NCI-H460 (cell line): Measurements from ENCODE around the gene AGBL3. TPM values are rescaled to one million over a fixed set of nuclear protein-coding genes. Genes with fewer than 3 reads are reported as not detected.

Experiments used
- DNase-seq: peaks from one replicate; pipeline ENCODE4 v3.0.0-alpha.2; 2016; ENCODE audit warnings: low read depth; ENCODE audit errors: extremely low read depth
- polyA plus RNA-seq: library from polyadenylated mRNA; depleted of rRNA; stranded (reverse); fragments of >200 nt; gene quantifications from 2 replicates; pipeline ENCODE4 v1.2.3, GENCODE V29; 2014; cell fraction: nucleus; rRNA removed
- total RNA-seq: library from RNA; depleted of rRNA; stranded (reverse); fragments of >200 nt; shearing (Covaris generic); gene quantifications from 2 replicates; pipeline ENCODE4 v1.2.3, GENCODE V29; 2014; rRNA removed

AGBL3 gene
- total RNA-seq = 1.2 and 2.6 TPM in 2 replicates
- 0.08 and 3.3 TPM in 2 replicates for polyA plus RNA-seq

DNA sequence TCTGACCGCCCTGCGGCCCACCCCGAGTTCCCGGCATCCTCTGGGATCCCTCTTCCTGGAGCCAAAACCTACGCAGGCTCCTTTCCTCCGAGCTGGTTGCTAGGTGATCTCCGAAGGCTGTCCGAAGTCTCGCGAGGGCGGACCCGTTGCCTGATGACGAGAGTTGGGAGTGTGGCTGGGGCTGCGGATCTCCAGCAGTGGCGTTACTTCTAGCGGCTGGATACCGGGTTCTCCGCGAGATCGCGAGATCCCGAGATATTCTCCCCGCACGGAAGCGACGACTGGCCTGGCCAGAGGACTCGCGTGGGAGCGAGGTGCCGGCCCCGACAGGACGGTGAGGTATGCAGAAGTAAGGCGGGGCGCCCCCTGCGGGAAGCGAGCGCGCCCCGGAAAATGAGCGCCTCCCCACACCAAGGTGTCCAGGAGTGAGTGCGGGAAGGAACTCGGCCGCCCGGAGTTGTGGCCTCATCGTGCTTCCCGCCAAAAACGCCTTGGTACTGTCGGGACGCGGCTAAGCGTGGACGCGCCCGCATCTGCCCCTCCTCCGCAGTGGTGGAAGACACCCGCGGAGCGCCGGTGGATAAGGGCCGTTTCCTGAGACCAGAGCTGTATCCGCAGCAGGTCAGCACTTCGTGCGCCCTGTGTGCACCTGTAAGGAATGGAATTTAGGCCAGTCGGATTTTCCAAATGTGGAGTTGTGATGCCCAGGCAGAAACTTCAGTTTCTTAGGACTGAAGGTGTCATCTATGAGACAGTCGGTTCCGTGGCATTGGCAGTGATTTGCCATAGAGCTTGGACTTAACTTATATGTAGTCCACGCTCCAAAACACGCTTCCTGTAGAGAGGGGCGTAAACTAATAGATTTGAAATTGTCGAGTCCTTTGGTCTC, at the start of gene AGBL3:
Gene AGBL3, plus strand, starts transcription at position 146 of the 889 bp plus-strand sequence. CDS start 1,426 bp downstream, outside the sequence.
- peak; percentile 95 for DNase-seq

DNA sequence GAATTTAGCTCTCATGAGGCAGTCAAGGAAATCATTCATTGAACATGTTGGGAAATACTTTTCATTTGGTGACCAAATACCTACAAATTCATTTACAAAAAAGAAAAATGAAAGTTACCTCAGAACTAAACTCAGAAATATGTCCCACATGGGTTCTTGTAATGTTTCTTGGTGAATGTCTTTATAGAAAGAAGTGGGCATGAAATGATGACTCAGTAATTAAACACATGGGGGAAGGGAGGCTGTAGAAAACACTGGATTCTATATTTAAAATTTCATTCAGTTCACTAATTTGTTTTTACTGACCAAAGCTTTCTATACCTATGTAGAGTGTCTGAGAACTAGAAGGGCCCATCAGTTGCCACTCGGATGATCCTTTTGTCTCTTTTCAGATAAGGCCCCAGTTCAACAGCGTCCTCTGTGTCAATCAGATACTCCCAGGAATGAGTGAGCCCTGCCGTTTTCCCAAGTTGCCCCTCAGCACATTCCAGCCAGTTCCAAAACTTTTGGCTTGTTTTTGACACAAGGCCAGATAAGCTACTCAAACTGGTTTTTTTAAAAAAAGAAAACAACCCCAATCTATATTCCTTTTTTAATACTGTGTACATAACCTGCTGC, 49.3 kb upstream of the AGBL3 start:
- no peak for DNase-seq

DNA sequence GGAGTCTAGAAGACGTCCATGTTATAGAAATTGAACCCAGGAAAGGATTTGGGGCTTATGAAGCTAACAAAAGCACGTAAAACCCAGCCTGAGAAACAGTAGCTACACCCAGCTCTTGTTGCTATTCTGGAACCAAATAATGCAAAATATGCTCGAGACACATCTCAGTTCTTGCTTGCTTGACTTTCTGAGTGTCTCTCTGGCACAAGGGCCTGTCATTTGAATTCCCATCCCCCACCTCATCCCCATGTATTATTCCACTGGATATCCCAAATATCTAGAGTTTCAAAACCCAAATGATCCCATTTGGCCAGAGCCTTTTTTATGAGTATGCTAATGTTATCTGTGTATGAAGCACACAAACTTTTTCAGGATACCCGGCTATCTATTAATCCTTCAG, 48.2 kb upstream of the AGBL3 start:
- DNase-seq = no peak

DNA sequence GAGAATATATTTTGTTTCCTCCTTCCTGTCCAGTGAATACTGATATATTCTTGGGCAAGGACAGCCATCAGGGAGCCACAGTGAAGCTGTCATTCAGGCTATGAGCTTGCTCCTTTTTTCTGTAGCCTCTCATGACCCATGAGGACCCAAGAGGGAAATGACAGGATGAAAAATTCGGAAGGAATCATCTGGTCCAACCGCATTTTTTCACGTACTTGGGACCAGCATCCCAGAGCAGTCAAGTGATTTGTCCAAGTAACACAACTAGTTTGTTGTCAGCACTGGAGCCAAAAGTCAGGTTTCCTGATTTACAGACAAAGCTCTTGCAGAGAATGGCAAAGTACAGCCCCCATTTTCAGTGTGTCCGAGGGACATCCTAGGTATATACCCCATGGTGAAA, 47.2 kb upstream of the AGBL3 start:
- DNase-seq = no peak

DNA sequence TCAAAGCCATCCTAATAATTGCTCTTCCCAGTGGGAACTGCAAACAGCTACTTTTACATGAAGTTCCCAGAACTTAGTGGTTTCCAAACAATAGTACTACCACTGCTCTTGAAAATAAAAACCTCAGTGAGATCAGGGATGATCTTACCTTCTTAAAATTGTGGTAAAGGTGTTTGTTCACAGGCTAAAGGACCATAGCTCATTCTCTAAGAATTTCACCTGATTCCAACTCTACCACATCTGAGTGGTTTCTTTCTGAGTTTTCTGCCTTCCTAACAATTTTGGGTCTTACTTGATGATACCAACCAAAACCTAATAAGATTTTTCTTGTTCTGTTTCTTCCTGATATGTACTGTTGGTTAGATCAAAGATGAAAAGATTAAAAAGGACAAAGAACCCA, 45.6 kb upstream of the AGBL3 start:
- no peak for DNase-seq

DNA sequence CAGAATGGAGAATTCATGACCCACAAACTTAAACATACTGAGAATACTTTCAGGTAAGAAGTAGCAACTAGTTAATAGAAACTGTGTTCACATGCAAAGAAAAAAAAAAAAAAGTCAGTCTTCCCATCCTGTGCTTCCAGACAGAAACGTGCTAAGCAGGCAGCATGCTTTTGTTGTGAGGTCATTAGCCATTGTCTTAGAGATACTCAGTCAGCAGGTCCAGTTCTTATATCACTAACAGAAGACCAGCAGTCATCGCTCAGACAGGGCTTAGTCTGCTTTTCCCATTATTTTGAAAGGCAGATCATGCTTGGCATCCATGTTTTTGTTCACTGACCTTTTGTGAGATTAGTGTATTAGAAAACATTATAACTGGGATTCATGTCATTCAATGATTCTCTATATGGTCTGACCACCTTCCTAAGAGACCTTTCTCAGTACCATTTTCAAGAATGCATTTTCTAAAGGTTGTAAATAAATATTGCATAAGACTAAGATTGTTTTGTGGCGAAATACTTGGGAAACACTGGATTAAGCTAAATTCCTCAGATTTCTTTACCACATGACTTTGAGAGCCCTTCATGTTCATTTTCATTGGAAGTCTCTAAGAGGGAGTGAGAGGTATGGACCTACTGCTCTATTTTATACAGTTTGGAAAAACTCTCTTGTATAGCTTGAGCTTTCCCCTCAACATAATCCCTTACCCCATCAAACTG, 45.0 kb upstream of the AGBL3 start:
- DNase-seq = no peak

DNA sequence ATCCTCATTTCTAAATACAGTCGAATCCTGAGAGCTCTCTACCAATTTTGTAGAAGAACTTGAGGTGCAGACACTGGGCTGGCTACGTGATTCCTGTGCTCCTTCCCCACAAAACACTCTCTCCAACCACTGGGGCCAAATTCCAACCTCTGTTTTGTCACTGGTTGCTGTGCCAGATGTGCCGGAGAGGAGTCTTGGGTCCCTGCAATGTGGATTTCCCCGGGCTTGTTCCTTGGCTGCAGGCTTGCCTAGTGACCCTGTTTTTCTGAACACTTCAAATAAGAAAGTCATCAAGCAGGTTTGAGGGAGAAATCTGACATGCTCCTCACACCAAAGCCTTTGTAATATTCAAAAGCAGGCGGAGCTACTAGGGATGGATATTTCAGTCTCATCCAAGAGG, 44.4 kb upstream of the AGBL3 start:
- no peak for DNase-seq

DNA sequence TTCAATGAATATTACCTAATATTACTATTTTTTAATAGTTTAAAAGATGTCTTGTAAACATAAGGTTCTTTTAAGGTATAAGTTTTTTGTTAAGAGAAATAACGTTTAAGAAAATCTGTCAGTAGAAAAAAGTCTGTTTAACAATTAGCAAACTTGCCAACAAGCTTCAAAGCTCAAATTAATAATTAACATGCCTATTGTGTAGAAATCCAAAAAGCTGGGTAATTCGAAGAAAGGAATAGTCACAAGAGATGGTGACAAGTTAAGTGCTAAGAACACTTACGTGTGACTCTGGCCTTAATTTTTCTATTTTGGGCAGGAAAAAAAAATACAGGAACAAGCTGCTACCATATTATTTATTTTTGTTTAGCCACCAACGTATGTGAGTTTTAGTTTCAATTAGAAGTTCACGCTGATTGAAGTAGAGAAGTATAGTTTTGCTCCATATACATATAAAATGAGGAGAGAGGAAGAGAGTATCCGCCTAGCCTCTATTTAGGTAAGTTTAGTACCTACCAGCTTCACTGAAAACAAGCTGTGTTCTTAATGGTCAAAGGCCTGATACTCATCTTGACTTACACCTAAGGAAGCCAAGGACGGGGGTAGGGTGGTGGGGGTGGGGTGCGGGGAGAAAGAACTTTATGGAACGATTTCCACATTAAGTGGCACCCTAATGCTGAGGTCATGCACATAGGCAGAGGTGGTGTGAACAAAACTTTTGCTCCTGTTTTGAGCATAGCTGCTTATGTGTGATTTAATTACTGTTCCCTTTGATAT, 43.4 kb upstream of the AGBL3 start:
- DNase-seq = no peak

DNA sequence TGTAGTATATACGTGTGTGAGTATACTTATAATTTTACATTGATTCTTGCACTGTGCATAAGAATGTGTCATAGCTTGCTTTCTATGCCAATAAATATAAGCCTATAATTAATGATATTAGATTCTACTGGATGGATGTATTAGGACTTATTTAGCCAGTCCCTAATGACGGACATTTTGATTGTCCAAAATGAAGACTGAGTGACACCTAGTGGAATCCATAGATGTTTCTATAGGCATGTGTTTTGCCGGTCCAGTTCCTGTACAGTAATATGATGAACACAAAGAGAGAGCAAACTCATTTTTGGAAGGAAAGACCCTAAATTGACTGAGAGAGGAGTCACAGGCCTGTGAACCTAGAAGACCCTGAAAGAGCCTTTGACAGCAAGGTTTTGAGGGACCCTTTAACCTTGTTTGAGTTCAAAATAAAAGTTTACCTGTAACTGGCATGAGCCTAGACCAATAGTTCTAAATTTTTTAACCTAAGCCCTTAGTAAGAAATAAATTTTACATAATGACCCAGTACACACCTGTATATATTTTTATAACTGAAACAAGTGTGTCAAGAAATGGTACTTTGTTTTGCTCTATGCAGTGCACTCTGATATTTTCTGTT, 42.4 kb upstream of the AGBL3 start:
- DNase-seq = peak; percentile 24

DNA sequence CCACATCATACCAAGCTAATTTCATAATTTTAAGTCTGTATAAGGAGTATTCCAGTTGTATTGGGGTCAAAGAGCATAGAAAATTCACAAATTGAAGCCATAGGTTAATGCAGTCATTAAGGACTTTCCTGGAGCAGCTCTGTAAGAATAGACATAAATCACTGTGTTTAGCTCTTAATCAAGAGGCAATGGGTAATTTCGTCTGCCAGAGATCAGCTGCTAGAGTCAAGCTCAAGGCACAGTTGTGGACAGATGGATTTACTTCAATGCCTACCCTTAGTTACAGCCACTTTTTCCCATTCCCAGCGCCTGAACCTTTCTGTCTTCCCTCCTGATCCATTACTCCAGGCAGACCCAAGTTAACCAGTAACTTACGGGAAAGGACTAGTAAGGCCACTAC, 40.6 kb upstream of the AGBL3 start:
- DNase-seq = no peak

DNA sequence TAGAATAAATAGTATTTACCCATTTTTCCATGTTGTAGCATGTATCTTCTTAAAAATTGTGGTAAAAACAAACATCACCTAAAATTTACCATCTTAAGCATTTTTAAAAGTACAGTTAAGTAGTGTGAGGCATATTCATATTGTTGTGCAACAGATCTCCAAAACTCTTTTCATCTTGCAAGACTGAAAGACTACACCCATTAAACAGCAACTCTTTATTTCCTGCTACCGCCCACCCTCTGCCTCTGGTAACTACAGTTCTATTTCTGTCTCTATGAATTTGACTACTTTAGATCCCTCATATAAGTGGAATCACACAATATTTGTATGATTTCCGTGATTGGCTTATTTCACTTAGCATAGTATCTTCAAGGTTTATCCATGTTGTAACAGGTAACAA, 40.0 kb upstream of the AGBL3 start:
- no peak for DNase-seq

DNA sequence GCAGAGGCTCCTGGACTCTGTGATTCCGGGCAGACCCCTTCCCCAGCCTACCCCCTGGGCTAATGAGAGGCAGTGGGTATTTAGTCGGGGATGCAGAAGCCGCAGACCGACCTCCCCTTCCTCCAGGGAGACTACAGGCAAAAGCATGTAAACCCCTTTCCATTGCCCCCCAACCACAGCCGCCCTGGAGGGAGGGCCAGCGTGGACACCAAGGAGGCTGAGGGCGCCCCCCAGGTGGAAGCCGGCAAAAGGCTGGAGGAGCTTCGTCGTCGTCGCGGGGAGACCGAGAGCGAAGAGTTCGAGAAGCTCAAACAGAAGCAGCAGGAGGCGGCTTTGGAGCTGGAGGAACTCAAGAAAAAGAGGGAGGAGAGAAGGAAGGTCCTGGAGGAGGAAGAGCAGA, 39.0 kb upstream of the AGBL3 start:
- DNase-seq = no peak

DNA sequence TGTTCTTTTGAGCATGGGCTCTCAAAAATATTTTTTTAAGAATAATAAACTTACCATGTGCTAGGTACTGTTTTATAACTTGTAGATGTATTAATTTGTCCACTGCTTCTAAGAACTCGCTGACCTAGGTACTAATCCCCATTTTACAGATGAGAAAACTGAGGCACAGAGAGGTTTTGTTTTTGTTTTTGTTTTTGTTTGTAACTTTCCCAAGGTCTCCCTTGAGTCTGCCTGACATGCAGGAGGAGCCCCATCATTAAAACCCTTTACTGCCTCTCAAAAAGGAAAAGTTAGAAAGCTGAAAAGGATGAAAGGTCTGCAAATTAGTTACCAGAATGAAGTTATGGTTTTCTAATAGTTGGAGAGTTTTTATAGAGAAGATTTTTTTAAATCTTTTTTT, 38.5 kb upstream of the AGBL3 start:
- no peak for DNase-seq

DNA sequence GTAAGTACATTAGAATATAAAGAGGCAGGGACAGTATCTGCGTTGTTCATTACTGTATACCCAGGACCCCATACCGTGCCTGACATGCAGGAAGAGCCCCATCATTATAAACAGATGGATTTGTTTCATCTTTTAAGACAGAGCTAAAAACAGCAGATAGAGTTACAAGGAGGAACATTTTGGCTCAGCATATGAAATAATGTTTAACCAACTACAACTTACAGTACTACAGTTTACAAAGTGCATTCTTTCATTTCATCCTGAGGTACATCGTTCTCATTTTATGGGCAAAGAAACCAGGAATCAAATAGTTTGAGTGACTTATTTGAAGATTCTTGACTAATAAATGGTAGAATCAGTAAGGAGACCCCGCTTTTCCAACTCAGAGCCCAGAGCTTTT, 38.1 kb upstream of the AGBL3 start:
- DNase-seq = no peak

DNA sequence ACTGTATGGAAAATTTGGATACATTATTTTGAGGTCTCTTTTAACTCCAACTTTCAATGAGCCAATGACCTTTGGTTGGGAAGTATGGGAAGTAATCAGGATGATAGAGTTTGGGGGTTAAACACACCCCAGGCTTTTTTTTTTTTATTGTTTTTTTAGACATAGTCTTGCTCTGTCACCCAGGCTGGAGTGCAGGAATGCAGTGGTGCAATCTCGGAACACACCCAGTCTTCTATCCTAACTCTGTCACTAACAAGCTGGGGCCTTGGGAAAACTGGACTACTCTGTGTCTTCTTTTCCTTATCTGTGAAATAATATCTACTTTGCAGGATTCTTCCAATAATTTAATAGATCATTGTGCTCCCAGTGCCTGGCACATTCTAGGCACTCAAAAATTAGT, 37.6 kb upstream of the AGBL3 start:
- DNase-seq = no peak

DNA sequence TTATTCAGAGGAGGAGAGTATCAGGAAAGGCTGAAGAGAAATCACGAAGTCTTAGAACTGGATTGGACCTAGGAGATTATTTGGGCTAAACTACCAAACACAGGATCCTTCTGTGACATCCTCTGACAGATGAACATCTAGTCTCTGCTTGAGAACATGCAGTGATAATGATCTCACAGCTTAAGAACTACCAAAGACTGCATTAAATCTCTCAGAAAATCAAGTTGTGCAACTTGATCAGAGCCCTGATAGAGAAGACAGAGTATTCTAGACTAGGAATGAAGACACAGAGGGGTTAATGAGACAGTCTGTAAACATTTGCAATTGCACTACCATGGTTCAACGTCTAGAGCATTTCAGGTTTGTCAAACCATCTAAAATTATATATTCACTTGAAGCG, 37.1 kb upstream of the AGBL3 start:
- no peak for DNase-seq

DNA sequence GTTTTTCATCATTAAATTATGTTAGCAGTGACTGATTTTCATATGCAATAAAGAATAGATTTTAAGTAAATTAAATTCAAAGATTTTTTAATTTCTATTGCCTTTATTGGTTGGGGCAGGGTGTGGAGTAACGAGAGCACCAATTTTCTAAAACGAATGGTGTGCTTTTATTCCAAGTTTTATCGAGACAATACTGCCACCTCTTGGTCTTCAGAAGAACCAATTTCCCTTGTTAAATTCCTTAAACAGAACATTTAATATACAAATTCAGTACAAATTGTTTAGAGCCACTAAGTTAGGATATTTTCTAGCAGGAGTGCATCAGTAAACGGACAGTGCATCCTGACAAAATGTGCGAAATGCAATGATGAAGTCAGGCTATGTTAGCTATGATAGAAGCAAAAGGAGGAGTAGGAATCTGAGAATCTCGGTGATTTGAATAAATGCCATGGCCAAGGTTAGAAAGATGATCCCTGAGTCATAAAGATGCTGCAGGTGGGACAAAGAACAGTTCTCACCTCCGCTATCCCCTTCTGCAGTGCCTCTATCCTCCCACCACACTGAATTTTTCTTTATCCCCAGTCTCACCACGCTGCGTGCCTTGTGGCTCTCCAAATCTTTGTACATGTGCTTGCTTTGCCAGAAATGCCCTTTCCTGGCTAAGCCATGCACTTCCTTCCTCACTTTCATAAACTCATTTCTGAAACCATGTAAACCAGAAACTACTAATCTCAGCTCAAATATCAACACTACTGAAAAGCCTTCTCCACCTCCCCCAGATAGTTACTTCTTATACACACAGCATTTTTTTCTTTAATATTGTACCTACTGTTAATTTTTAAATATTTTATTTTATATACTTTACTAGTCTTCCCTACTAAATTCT, 31.9 kb upstream of the AGBL3 start:
- DNase-seq = peak; percentile 41

DNA sequence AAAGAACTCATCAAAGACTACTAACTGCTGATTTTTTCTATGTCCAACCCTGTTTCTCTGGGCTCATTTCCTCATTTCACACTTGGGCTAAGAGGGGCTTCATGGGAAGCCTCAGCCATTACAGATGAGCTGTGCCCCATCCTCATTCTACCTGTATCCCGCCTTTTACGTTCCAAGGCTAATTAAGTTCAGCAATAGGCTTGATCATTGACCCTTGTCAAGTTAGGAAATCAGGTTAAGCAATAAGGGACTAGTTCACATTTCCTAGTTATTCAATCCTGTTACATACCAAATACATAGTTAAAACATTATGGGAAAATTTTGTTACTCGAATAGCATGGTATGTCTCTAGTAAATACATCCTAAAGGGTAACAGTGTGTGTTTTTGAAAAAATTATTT, 29.3 kb upstream of the AGBL3 start:
- DNase-seq = no peak

DNA sequence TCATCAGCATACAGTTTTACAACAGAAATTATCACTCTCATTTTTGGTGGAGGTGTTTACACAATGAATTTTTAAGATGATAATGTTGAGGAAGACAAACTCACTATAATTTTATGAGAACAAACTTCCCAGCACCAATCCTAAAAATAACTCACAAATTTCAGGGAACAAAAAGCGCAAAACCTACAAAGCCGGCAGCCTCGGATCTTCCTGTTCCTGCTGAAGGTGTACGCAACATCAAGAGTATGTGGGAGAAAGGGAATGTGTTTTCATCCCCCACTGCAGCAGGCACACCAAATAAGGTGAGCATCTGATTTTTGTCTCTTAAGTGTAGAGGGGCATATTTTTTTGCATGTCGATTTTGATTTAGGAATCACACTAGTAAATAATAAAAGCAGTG, 26.5 kb upstream of the AGBL3 start:
- DNase-seq = no peak
